Frontal cortex (tissue), 4 donors: Measurements from ENCODE around the gene CEP57. TPM values are rescaled to one million over a fixed set of nuclear protein-coding genes. Genes with fewer than 3 reads are reported as not detected.
"Not testable (repeated sequence)": the region's sequence is repeated elsewhere in the genome, so short reads cannot be mapped to it uniquely, and the experiment has no call there.

Experiments
- DNase-seq, 2 donors: peaks; one replicate each; pipeline ENCODE4 v3.0.0; 2012; ENCODE audit warnings: low spot score in 2 of 2
- FAIRE-seq: peaks from 2 replicates; lab custom pipeline; 2012; peaks lifted over from hg19 to GRCh38; lab: Jason Lieb, UNC
- small RNA-seq: library from RNA; depleted of rRNA; stranded (forward); fragments of <200 nt; gene quantifications from one replicate; pipeline ENCODE3, GENCODE V24; 2014
- total RNA-seq: library from RNA; depleted of rRNA; stranded (reverse); fragments of >200 nt; gene quantifications from one replicate; pipeline ENCODE4 v1.2.3, GENCODE V29; 2014
- donor health status: control.
- donor health status: control.
- donor health status: control.

CEP57 gene
- total RNA-seq, 1 donor from 2014 or later, result 101 TPM

GRCh38 chr11:95850137-95850536 lies 59.8 kb downstream of the CEP57 start:
- DNase-seq (no peak), FAIRE-seq (no peak)

- DNase-seq, result no peak
- FAIRE-seq, result no peak
Observed at GRCh38 chr11:95853138-95853537, 62.8 kb downstream of the CEP57 start.

- no peak for DNase-seq
- FAIRE-seq, result no peak
Observed at GRCh38 chr11:95853862-95854261, 63.6 kb downstream of the CEP57 start.

- FAIRE-seq, DNase-seq: not testable (repeated sequence)
Observed at GRCh38 chr11:95854362-95854761, 64.1 kb downstream of the CEP57 start.

GRCh38 chr11:95860024-95860423 lies 69.7 kb downstream of the CEP57 start:
- not testable (repeated sequence) for FAIRE-seq

GRCh38 chr11:95863486-95864140 lies 73.3 kb downstream of the CEP57 start:
- no peak for FAIRE-seq
- DNase-seq, result no peak

More at GRCh38 chr11:95860024-95860423, 69.7 kb downstream of the CEP57 start:
- not testable (repeated sequence) for DNase-seq

- FAIRE-seq (no peak), DNase-seq (no peak)
Observed at GRCh38 chr11:95867105-95867504, 76.8 kb downstream of the CEP57 start.

GRCh38 chr11:95870877-95871276 lies 80.6 kb downstream of the CEP57 start:
- DNase-seq, FAIRE-seq: not testable (repeated sequence)

- FAIRE-seq (no peak), DNase-seq (no peak)
Observed at GRCh38 chr11:95877291-95877690, 87.0 kb downstream of the CEP57 start.

Small RNAs within 50 kb of the gene (small RNA-seq; reads per million reads assigned to genes)
- gene RNA5SP345, result not detected

Other genes starting within 250 kb of the CEP57 start
- gene FAM76B, start 716 bp upstream of the CEP57 start, total RNA-seq, result 54.6 TPM
- 27.7 TPM for gene MTMR2, start 133.6 kb downstream of the CEP57 start, total RNA-seq